ENCODE measurements around the gene LAIR2. TPM values are rescaled to one million over a fixed set of nuclear protein-coding genes. Genes with fewer than 3 reads are reported as not detected.

LAIR2 gene
- total and polyA plus RNA-seq, 2 of the 13 experiments (the other 11 are each of a cell fraction or from before 2014, with no cell fraction given) = 1.3 to 1.9 TPM

- no peak for TF ChIP-seq THAP8 (CRISPR knock-in tag; IDR thresholded peaks at IDR 0.05; ENCODE audit: borderline replicate concordance)
- TF ChIP-seq TEF (CRISPR knock-in tag; IDR thresholded peaks at IDR 0.05) = 0 out of 2 replicates have a peak, but pooled peaks have one; percentile 53
- TF ChIP-seq ZMAT3 (CRISPR knock-in tag; conservative IDR thresholded peaks at IDR 0.05) = 0 out of 2 replicates have a peak, but pooled peaks have one; percentile 32
- TF ChIP-seq MEIS2 (CRISPR knock-in tag; IDR thresholded peaks at IDR 0.05) = peak; percentile 79
- TF ChIP-seq MIER2 (CRISPR knock-in tag; IDR thresholded peaks at IDR 0.05) = peak; percentile 98
- no peak for TF ChIP-seq FOXP1 (IDR thresholded peaks at IDR 0.05)
- 0 out of 2 replicates have a peak, but pooled peaks have one; percentile 14 for TF ChIP-seq FOXP1 (CRISPR knock-in tag; IDR thresholded peaks at IDR 0.05)
- TF ChIP-seq GPBP1L1 (CRISPR knock-in tag; IDR thresholded peaks at IDR 0.05) = no peak
- TF ChIP-seq ZNF766 (CRISPR knock-in tag; IDR thresholded peaks at IDR 0.05; ENCODE audit: borderline replicate concordance) = peak; percentile 36; the same call in 1 of the 2 replicates
- TF ChIP-seq THRA (CRISPR knock-in tag; IDR thresholded peaks at IDR 0.05; ENCODE audit: borderline replicate concordance) = peak; percentile 67; the same call in 1 of the 2 replicates
- TF ChIP-seq MLXIP (CRISPR knock-in tag; IDR thresholded peaks at IDR 0.05; ENCODE audit: borderline replicate concordance) = peak; percentile 74; the same call in 1 of the 2 replicates
- TF ChIP-seq BORCS8-MEF2B (CRISPR knock-in tag; IDR thresholded peaks at IDR 0.05) = peak; percentile 43; the same call in 1 of the 2 replicates
- TF ChIP-seq ZNF543 (CRISPR knock-in tag; IDR thresholded peaks at IDR 0.05) = no peak
- no peak for TF ChIP-seq ZZZ3 (CRISPR knock-in tag; IDR thresholded peaks at IDR 0.05; ENCODE audit: borderline replicate concordance)
- 0 out of 2 replicates have a peak, but pooled peaks have one; percentile 61 for TF ChIP-seq ISX (CRISPR knock-in tag; conservative IDR thresholded peaks at IDR 0.05)
- TF ChIP-seq THAP11 (CRISPR knock-in tag; IDR thresholded peaks at IDR 0.05) = peak; percentile 40; the same call in 1 of the 2 replicates
- no peak for TF ChIP-seq SP4 (CRISPR knock-in tag; IDR thresholded peaks at IDR 0.05)
- peak; percentile 59; the same call in 1 of the 2 replicates for TF ChIP-seq ZNF12 (CRISPR knock-in tag; IDR thresholded peaks at IDR 0.05)
- TF ChIP-seq NFKBIZ (CRISPR knock-in tag; IDR thresholded peaks at IDR 0.05) = 0 out of 2 replicates have a peak, but pooled peaks have one; percentile 61
- peak; percentile 32; the same call in 1 of the 2 replicates for TF ChIP-seq ZNF878 (CRISPR knock-in tag; IDR thresholded peaks at IDR 0.05)
- TF ChIP-seq CREB3 (CRISPR knock-in tag; IDR thresholded peaks at IDR 0.05) = 0 out of 2 replicates have a peak, but pooled peaks have one; percentile 44
- peak; percentile 70 for TF ChIP-seq ZNF781 (CRISPR knock-in tag; IDR thresholded peaks at IDR 0.05; ENCODE audit: borderline replicate concordance, not compliant biosample characterization)
- peak; percentile 38; the same call in 1 of the 2 replicates for TF ChIP-seq ETV5 (CRISPR knock-in tag; IDR thresholded peaks at IDR 0.05; ENCODE audit: borderline replicate concordance)
These were observed 14.9 kb downstream of the LAIR2 start (continued) for GRCh38 chr19:54517483-54517882.
